ENCODE measurements around the gene GOLGA2. TPM values are rescaled to one million over a fixed set of nuclear protein-coding genes. Genes with fewer than 3 reads are reported as not detected.

Gene GOLGA2
- total RNA-seq, 1 experiment from 2014 or later: 51.0 TPM

DNA sequence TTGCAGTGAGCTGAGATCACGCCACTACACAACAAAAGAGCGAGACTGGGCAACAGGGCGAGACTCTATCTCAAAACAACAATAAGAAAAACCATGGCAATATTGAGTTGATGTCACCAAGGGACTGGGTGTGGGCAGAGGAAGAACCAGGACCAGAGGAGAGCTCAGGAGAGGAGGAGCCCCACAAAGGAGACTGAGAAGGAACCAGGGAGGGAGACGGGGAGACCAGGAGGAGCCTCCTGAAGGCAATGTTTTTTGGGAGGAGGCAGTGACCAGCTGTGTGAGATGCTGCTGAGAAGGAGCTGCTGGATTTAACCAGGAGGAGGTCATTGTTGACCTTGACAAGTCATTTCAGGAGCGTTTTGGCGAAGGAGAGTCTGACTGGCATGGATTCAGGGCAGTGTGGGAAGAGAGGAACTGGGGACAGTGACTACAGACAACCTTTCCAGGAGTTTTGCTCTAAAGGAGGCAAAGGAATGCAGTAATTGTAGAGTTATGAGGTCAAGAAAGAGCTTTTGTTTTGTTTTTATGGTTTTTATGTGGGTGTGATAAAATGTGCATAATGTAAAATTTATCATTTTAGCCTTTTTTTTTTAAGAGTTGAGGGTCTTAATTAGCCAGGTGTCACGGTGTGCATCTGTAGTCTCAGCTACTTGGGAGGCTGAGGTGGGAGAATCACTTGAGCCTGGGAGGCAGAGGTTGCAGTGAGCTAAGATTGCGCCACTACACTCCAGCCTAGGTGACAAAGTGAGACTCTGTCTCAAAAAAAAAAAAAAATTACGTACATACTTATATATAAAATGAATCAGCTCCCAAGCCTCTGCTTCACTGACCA lies 28.5 kb upstream of the GOLGA2 start:
- H4K20me1 ChIP-seq (ENCODE audit: control insufficient read depth, insufficient read depth, insufficient read length): no peaks in the 10 kb centered on the region
- H3K23ac ChIP-seq (ENCODE audit: insufficient read length, low read depth, low read length): no peak overlapping the region
- no peaks in the 10 kb centered on the region; a peak in 1 of 5 replicates for H3K9me3 Mint-ChIP-seq
- no peaks in the 10 kb centered on the region; a peak in 1 of 4 replicates for H3K4me1 Mint-ChIP-seq
- no peaks in the 10 kb centered on the region for H3K9me3 ChIP-seq (ENCODE audit: control insufficient read depth, low read depth, low read length)
- no peaks in the 10 kb centered on the region for H3K4me1 ChIP-seq (ENCODE audit: insufficient read depth, low read length)
- no peaks in the 10 kb centered on the region for H3K79me2 ChIP-seq (ENCODE audit: insufficient read depth, low read length)
- no peak overlapping the region for H2BK20ac ChIP-seq (ENCODE audit: low read depth, low read length, poor library complexity, severe bottlenecking)
- H4K8ac ChIP-seq (replicated peaks; ENCODE audit: insufficient read length, low read depth, low read length): no peak overlapping the region
- no peak overlapping the region for H3K4me2 ChIP-seq (ENCODE audit: insufficient read depth, insufficient read length, low read length)
- H3K23me2 ChIP-seq (ENCODE audit: insufficient read length, low read depth, low read length, poor library complexity, severe bottlenecking): no peaks in the 10 kb centered on the region
- no peak overlapping the region for H3K9ac ChIP-seq (ENCODE audit: extremely low read depth, insufficient read length, low read length)
- H2BK15ac ChIP-seq (ENCODE audit: low read depth, low read length): no peak overlapping the region
- H2BK5ac ChIP-seq (ENCODE audit: insufficient read length, low read length): no peak overlapping the region
- no peak overlapping the region for H3K56ac ChIP-seq (ENCODE audit: insufficient read length, low read depth, low read length)
- no peak overlapping the region for H2BK120ac ChIP-seq (ENCODE audit: low read depth, low read length, poor library complexity, severe bottlenecking)
- no peak overlapping the region for H3K4ac ChIP-seq (ENCODE audit: low read depth, low read length)
- H3K18ac ChIP-seq (ENCODE audit: insufficient read length, low read depth, low read length): no peak overlapping the region
- no peak overlapping the region for H2AK5ac ChIP-seq (ENCODE audit: insufficient read length, low read length)
- peaks cover 10 to 16% (median 14%) of the 10 kb centered on the region in 3 experiments for H3K36me3 Mint-ChIP-seq (ENCODE audit: insufficient read depth in 1 of 3, low read depth in 3 of 3)
- H4K5ac ChIP-seq (ENCODE audit: insufficient read length, low read depth, low read length): no peak overlapping the region
- TF ChIP-seq, protein P1, sequence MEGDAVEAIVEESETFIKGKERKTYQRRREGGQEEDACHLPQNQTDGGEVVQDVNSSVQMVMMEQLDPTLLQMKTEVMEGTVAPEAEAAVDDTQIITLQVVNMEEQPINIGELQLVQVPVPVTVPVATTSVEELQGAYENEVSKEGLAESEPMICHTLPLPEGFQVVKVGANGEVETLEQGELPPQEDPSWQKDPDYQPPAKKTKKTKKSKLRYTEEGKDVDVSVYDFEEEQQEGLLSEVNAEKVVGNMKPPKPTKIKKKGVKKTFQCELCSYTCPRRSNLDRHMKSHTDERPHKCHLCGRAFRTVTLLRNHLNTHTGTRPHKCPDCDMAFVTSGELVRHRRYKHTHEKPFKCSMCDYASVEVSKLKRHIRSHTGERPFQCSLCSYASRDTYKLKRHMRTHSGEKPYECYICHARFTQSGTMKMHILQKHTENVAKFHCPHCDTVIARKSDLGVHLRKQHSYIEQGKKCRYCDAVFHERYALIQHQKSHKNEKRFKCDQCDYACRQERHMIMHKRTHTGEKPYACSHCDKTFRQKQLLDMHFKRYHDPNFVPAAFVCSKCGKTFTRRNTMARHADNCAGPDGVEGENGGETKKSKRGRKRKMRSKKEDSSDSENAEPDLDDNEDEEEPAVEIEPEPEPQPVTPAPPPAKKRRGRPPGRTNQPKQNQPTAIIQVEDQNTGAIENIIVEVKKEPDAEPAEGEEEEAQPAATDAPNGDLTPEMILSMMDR (conservative IDR thresholded peaks at IDR 0.05): no peak
- no peak overlapping the region for H2BK12ac ChIP-seq (ENCODE audit: insufficient read length, low read depth, low read length)
- H3K14ac ChIP-seq (ENCODE audit: insufficient read depth, low read length): no peak overlapping the region
- no CpG with 5 or more reads among the region's 9 CpGs for WGBS (ENCODE audit: extremely low coverage, insufficient read length, low lambda C conversion rate)
- H3K27me3 ChIP-seq (ENCODE audit: insufficient read depth, low read length): no peaks in the 10 kb centered on the region
- H3K27ac ChIP-seq (ENCODE audit: insufficient read length, low read depth, low read length): no peak overlapping the region
- H3T11ph ChIP-seq (ENCODE audit: low read length): no peak overlapping the region
- H3K79me1 ChIP-seq (ENCODE audit: insufficient read depth, low read depth, low read length, poor library complexity, severe bottlenecking): no peaks in the 10 kb centered on the region
- H3K27ac Mint-ChIP-seq: no peak overlapping the region; a peak in 1 of 7 replicates
- H3K27me3 Mint-ChIP-seq (ENCODE audit: low read depth): peaks cover 2% of the 10 kb centered on the region; the same call in 1 of the 2 replicates
- H2AFZ ChIP-seq (ENCODE audit: low read length): no peak overlapping the region
- no peak overlapping the region for H4K91ac ChIP-seq (ENCODE audit: insufficient read length, low read depth, low read length)
- DNase-seq: no peak
- H3K4me3 Mint-ChIP-seq: no peak overlapping the region
